Pancreas (tissue), 10 donors: Measurements from ENCODE around the gene ABCA2. TPM values are rescaled to one million over a fixed set of nuclear protein-coding genes. Genes with fewer than 3 reads are reported as not detected.

Source experiments
- ATAC-seq, 4 donors: fragments of 200-7000 bp; cut with Tn5 transposase; one replicate each; pipeline versions ENCODE4 v1.8.0 to v1.9.1; 2020; ENCODE audit warnings: mild to moderate bottlenecking in 4 of 4, moderate library complexity in 4 of 4
- DNase-seq, 6 donors: peaks; one replicate each; pipeline ENCODE4 v3.0.0-alpha.2; 2020
- FAIRE-seq: peaks from 2 replicates; lab custom pipeline; 2012; peaks lifted over from hg19 to GRCh38; lab: Jason Lieb, UNC
- H3K27ac ChIP-seq, 4 donors: fragments of 200-600 bp; sonication (generic); 1 replicate in 3 of 4; 2 replicates in 1 of 4; pipeline versions ENCODE4 v1.5.0 to v1.8.0; 2020
- H3K27me3 ChIP-seq, 4 donors: fragments of 200-600 bp; one replicate each; pipeline ENCODE4 v1.8.0; 2021
- H3K36me3 ChIP-seq, 3 donors: fragments of 200-600 bp; sonication (generic) in 1 of 3; one replicate each; pipeline versions ENCODE4 v1.5.0 to v1.8.0; 2020 to 2021
- H3K4me1 ChIP-seq, 3 donors: fragments of 200-600 bp; one replicate each; pipeline ENCODE4 v1.8.0; 2021
- H3K4me3 ChIP-seq, 4 donors: fragments of 200-600 bp; sonication (generic) in 2 of 4; one replicate each; pipeline versions ENCODE4 v1.5.0 to v1.8.0; 2020 to 2021
- H3K9me3 ChIP-seq, 4 donors: fragments of 200-600 bp; one replicate each; pipeline ENCODE4 v1.8.0; 2021
- WGBS, 2 donors: extraction: QIAGEN DNeasy Blood & Tissue Kit; methylation state at CpG; one replicate each; pipeline ENCODE4 v1.1.7; 2013; 5-methylcytosine and 5-hydroxymethylcytosine counted together
- intact Hi-C, 3 donors: fragments of 100-400 bp; cut with DNase I; formaldehyde crosslinking; loops; one replicate each; pipeline versions ENCODE4 v1.11.1 to v1.14.2; 2022
- polyA plus RNA-seq, 2 donors: library from polyadenylated mRNA; stranded (reverse); fragments of 200-250 nt; gene quantifications; one replicate each; pipeline ENCODE4 v1.2.3, GENCODE V29; 2013
- total RNA-seq, 6 donors: library from RNA; stranded (reverse); fragmentation: NEBNext Ultra II Directional in 4 of 6; extraction: Animal tissue kit (Norgen Biotek cat#: 25700) in 4 of 6; gene quantifications; one replicate each; pipeline versions ENCODE4 v1.2.1 to v1.2.4, GENCODE V29; 2021 to 2023
- TF ChIP-seq, protein P1 (sequence below), 4 donors: fragments of 200-600 bp; sonication (generic) in 3 of 4; IDR thresholded peaks; one replicate each; pipeline versions ENCODE4 v1.5.0 to v1.8.0; 2021; ENCODE audit warnings: antibody characterized with exemption in 4 of 4
- donor health status: healthy with polysubstance abuse.
- donor health status: DM: no; HTN: no; CAD: no; lungs with moderate emphysema.
- donor health status: DM: no; HTN: no; CAD: no.
- donor health status: control.
- donor health status: control.
- donor health status: Bipolar disorder and iron deficiency.
- donor health status: DM: yes; HTN: yes; CAD: no.
- donor health status: DM: no; HTN: no; CAD: no.
- donor health status: DM: no; HTN: no; CAD: no.
- donor health status: DM: yes; HTN: yes; CAD: no.

Gene ABCA2
- total and polyA plus RNA-seq, 8 donors = 16.2 to 80.0 (median 27.5) TPM

DNA sequence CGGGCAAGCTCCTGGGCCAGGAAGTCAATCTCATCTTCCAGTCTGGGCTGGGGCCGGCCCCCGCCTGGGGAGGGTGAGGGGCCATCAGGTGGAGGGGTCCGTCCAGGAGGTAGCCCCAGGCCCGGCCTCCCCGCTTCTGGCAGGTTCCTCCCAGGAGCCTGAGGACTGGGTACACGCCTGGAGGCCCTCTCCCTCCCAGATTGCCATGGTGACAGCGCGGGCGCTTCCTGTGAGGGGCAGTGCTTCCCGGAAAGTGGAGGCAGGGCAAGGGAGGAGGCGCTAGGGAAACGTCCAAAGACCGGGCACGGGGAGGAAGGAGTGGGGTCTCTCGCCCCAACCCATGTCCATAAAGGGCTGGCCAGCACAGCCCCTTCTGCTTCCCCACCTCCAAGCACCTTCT is 13.1 kb upstream of the ABCA2 start:
- H3K9me3 ChIP-seq = no peaks in the 10 kb centered on the region
- FAIRE-seq (no peak), ATAC-seq (peak in 1 of 4 donors; percentile 9), DNase-seq (no peak)
- H3K27me3 ChIP-seq = no peaks in the 10 kb centered on the region
- intact Hi-C loops = no loop called here
- no peak overlapping the region for H3K4me3 ChIP-seq
- WGBS, 2 donors = 75 to 78% methylated on average over 15 to 16 of the region's 16 CpGs
- H3K4me1 ChIP-seq = peaks cover 5 to 16% (median 6%) of the 10 kb centered on the region in 3 donors
- TF ChIP-seq, protein P1, sequence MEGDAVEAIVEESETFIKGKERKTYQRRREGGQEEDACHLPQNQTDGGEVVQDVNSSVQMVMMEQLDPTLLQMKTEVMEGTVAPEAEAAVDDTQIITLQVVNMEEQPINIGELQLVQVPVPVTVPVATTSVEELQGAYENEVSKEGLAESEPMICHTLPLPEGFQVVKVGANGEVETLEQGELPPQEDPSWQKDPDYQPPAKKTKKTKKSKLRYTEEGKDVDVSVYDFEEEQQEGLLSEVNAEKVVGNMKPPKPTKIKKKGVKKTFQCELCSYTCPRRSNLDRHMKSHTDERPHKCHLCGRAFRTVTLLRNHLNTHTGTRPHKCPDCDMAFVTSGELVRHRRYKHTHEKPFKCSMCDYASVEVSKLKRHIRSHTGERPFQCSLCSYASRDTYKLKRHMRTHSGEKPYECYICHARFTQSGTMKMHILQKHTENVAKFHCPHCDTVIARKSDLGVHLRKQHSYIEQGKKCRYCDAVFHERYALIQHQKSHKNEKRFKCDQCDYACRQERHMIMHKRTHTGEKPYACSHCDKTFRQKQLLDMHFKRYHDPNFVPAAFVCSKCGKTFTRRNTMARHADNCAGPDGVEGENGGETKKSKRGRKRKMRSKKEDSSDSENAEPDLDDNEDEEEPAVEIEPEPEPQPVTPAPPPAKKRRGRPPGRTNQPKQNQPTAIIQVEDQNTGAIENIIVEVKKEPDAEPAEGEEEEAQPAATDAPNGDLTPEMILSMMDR (IDR thresholded peaks at IDR 0.05) = no peak
- H3K27ac ChIP-seq = no peak overlapping the region
- H3K36me3 ChIP-seq = peaks cover 0 to 7% (median 0%) of the 10 kb centered on the region in 3 donors

DNA sequence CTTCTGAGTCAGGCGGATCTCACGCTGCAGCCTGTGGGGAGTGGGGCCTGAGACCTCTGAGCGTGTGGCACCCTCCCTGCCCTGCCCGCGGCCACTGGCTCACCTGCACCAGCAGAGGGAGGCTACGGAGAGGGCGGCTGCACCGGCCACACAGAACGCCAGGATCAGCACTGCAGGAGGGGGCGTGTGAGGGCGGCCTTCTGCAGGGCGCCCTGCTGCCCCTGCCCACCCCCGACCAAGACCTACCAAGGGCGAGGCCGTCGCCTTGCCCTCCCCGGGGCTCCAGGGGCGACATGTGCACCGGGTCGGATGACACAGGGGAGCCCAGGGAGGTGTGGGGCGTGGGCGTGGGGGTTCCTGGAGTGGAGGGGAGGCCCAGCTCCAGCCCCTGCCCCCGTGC is 12.5 kb upstream of the ABCA2 start:
- Histone ChIP-seq H3K27ac (no peak overlapping the region), H3K36me3 (peaks cover 0 to 7% (median 0%) of the 10 kb centered on the region in 3 donors), H3K9me3 (no peaks in the 10 kb centered on the region), H3K4me1 (peaks cover 4 to 16% (median 5%) of the 10 kb centered on the region in 3 donors), H3K4me3 (no peak overlapping the region), H3K27me3 (no peaks in the 10 kb centered on the region)
- WGBS, 2 donors = 88 to 92% methylated on average over 23 of the region's 23 CpGs
- intact Hi-C loops = no loop called here
- DNase-seq (no peak), FAIRE-seq (no peak), ATAC-seq (no peak)
- TF ChIP-seq, protein P1 (IDR thresholded peaks at IDR 0.05) = no peak

DNA sequence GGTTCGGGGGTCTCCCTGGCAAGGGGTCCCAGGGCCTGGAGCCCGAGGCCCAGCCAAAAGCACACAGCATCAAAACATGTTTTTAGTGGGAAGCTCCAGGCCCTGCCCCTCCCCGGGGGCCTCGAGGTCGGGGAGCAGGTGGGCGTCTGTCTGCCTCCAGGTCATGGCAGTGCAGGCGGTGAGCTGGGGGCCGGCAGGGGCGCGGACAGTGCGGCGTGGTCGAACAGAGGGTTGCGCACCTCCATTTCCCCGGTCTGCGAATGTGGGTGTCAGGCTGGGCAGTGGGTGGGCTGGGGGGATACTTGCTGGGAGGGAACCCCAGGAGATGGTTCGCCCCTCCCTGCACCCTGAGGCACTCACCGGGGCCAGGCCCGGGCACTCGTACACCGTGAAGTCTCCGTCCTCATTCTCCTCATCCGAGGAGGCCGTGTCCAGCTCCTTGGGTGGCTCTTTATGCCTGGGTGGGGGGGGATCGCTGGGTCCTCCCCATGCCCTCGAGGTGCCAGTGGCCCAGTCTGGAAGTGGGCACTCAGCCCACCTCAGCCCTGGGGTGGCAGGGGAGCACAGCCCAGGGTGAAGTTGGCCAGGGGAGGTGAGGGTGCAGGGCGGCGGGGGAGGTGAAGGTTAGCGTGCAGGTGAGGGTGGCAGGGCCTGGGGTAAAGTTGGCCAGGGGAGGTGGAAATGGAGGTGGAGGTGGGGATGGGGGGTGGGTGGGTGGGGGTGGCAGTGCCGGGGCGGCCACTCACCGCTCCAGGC is 11.8 kb upstream of the ABCA2 start:
- peaks cover 0 to 7% (median 0%) of the 10 kb centered on the region in 3 donors for H3K36me3 ChIP-seq
- no peaks in the 10 kb centered on the region for H3K27me3 ChIP-seq
- FAIRE-seq = no peak
- 89 to 90% methylated on average over 28 to 32 of the region's 32 CpGs for WGBS, 2 donors
- H3K4me1 ChIP-seq = peaks cover under 1 to 11% (median 5%) of the 10 kb centered on the region in 3 donors
- no peak for DNase-seq
- no peak for ATAC-seq
- no peak overlapping the region for H3K27ac ChIP-seq
- TF ChIP-seq, protein P1 (IDR thresholded peaks at IDR 0.05) = no peak
- no peak overlapping the region for H3K4me3 ChIP-seq
- intact Hi-C loops = loop anchor here in 2 of 3 donors (5.0 kb wide), 2 partner anchors 92 to 252 kb away; partner anchors contain the start of gene C8G (in 1 of the 2)
- no peaks in the 10 kb centered on the region for H3K9me3 ChIP-seq

DNA sequence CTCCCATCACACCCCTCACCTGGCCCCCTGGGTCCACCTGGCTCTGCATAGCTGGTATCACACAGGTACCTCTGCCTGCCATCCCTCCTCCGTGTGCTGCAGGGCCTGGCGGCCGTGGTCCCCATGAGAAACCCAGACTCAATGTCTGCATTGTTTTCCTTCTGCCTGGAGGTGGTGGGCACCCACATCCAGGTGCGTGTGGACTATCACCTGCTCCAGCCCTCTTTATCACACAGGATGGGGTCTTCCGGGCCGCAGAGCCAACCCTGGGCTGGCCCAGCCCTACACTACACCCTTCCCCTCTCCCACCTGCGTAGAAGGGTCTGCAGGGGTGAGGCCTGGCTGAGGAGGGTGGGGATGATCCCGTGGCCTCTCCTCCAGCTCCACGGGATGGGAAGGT is 10.9 kb upstream of the ABCA2 start:
- intact Hi-C loops = loop anchor here in 2 of 3 donors (5.0 kb wide), 2 partner anchors 92 to 252 kb away; partner anchors contain the start of gene C8G (in 1 of the 2)
- FAIRE-seq (no peak), DNase-seq (no peak), ATAC-seq (no peak)
- TF ChIP-seq, protein P1 (IDR thresholded peaks at IDR 0.05) = no peak
- Histone ChIP-seq H3K36me3 (peaks cover 0 to 7% (median 0%) of the 10 kb centered on the region in 3 donors), H3K4me1 (peaks cover 0 to 2% (median 0%) of the 10 kb centered on the region in 3 donors), H3K27ac (no peak overlapping the region), H3K9me3 (no peaks in the 10 kb centered on the region), H3K27me3 (no peaks in the 10 kb centered on the region), H3K4me3 (no peak overlapping the region)
- 84 to 85% methylated on average over 9 of the region's 9 CpGs for WGBS, 2 donors

DNA sequence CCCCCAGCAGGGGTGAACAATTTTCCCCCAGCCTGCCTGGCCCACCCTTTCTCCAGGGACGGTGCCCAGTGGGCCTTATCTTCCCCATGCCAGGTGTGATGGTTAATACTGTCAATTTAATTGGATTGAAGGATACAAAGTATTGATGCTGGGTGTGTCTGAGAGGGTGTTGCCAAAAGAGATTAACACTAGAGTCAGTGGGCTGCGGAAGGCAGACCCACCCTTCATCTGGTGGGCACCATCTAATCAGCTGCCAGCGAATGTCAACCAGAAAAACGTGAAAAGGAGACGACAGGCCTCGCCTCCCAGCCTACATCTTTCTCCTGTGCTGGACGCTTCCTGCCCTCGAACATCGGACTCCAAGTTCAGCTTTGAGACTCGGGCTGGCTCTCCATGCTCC is 9.4 kb upstream of the ABCA2 start:
- intact Hi-C loops = loop anchor here in 2 of 3 donors (5.0 kb wide), 2 partner anchors 90 to 250 kb away; partner anchors contain the start of gene C8G (in 1 of the 2)
- H3K27me3 ChIP-seq = no peaks in the 10 kb centered on the region
- FAIRE-seq (no peak), ATAC-seq (no peak), DNase-seq (no peak)
- H3K4me3 ChIP-seq = no peak overlapping the region
- TF ChIP-seq, protein P1 (IDR thresholded peaks at IDR 0.05) = no peak
- H3K27ac ChIP-seq = no peak overlapping the region
- WGBS, 2 donors = 85 to 88% methylated on average over 10 of the region's 10 CpGs
- peaks cover 0 to 7% (median 0%) of the 10 kb centered on the region in 3 donors for H3K36me3 ChIP-seq
- H3K9me3 ChIP-seq = no peaks in the 10 kb centered on the region
- no peaks in the 10 kb centered on the region for H3K4me1 ChIP-seq
